Measurements from ENCODE around the gene LGR4. TPM values are rescaled to one million over a fixed set of nuclear protein-coding genes. Genes with fewer than 3 reads are reported as not detected.

Gene LGR4
- total and polyA plus RNA-seq, 2 of the 13 experiments (the other 11 are each of a cell fraction or from before 2014, with no cell fraction given), result 42.1 to 68.7 TPM

DNA sequence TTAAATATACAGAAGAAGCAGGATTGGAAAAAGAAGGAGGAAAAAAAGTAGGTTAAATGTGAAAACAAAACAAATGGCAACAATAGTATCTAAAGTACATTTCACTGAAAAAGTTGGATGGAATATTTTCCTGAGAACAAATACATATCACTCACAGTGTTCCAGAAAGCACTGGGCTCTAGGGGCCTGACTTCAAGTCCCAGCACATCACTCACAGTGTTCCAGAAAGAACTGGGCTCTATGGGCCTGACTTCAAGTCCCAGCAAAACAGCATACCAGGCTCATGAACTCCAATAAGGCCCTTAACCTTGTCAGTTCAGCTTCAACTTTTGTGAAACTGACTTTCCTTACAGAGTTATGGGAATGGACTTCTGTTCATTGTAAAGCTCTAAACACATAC lies 63.5 kb downstream of the LGR4 start (continued):
- no peak for TF ChIP-seq STAG1 (CRISPR knock-in tag; IDR thresholded peaks at IDR 0.05)
- no peak for TF ChIP-seq GLI4 (CRISPR knock-in tag; IDR thresholded peaks at IDR 0.05; ENCODE audit: borderline replicate concordance)
- TF ChIP-seq ZNF597 (CRISPR knock-in tag; IDR thresholded peaks at IDR 0.05), result no peak
- TF ChIP-seq ZFX (CRISPR knock-in tag; IDR thresholded peaks at IDR 0.05; ENCODE audit: low read depth), result no peak
- TF ChIP-seq ZNF207 (IDR thresholded peaks at IDR 0.05; ENCODE audit: borderline replicate concordance), result no peak
- no peak for TF ChIP-seq ZNF33B (CRISPR knock-in tag; IDR thresholded peaks at IDR 0.05)
- no peak for TF ChIP-seq ZNF496 (CRISPR knock-in tag; IDR thresholded peaks at IDR 0.05; ENCODE audit: insufficient replicate concordance)
- TF ChIP-seq SNAPC4 (CRISPR knock-in tag; IDR thresholded peaks at IDR 0.05), result no peak
- TF ChIP-seq ZBED4 (CRISPR knock-in tag; IDR thresholded peaks at IDR 0.05; ENCODE audit: borderline replicate concordance), result no peak
- TF ChIP-seq ZNF546 (CRISPR knock-in tag; conservative IDR thresholded peaks at IDR 0.05), result no peak
- TF ChIP-seq MAFG (CRISPR knock-in tag; IDR thresholded peaks at IDR 0.05), result no peak

Measured in HepG2 (cell line).